Tibial nerve (tissue), 4 donors: ENCODE data around the gene KLHL25. TPM values are rescaled to one million over a fixed set of nuclear protein-coding genes. Genes with fewer than 3 reads are reported as not detected.
A peak's percentile ranks its signal among the peaks of the same experiment; 100 is the strongest.

Source experiments
- DNase-seq, 2 donors: peaks; one replicate each; pipeline ENCODE4 v3.0.0-alpha.2; 2019; ENCODE audit warnings: low spot score in 2 of 2
- H3K27ac ChIP-seq, 4 donors: fragments of 200-600 bp; sonication (generic) in 3 of 4; one replicate each; pipeline ENCODE4 v1.5.1; 2017 to 2019; ENCODE audit warnings: mild to moderate bottlenecking in 1 of 4
- H3K27me3 ChIP-seq, 2 donors: fragments of 200-600 bp; sonication (generic) in 1 of 2; one replicate each; pipeline versions ENCODE4 v1.5.1 to v1.6.0; 2017 to 2019
- H3K36me3 ChIP-seq, 3 donors: fragments of 200-600 bp; sonication (generic); one replicate each; pipeline ENCODE4 v1.5.1; 2018 to 2019
- H3K4me1 ChIP-seq, 4 donors: fragments of 200-600 bp; sonication (generic) in 3 of 4; one replicate each; pipeline ENCODE4 v1.5.1; 2017 to 2019
- H3K4me3 ChIP-seq, 4 donors: fragments of 200-600 bp; sonication (generic) in 3 of 4; one replicate each; pipeline ENCODE4 v1.5.1; 2017 to 2019; ENCODE audit warnings: mild to moderate bottlenecking in 1 of 4, moderate library complexity in 1 of 4
- H3K9me3 ChIP-seq, 4 donors: fragments of 200-600 bp; sonication (generic) in 3 of 4; one replicate each; pipeline ENCODE4 v1.5.1; 2017 to 2019
- CTCF ChIP-seq, 5 experiments: fragments of 200-600 bp in 3 of 5; fragments of 450-650 bp in 2 of 5; sonication (generic) in 3 of 5; IDR thresholded peaks; one replicate each; pipeline ENCODE4 v1.5.1; 2016 to 2019; ENCODE audit warnings: antibody characterized with exemption in 5 of 5, mild to moderate bottlenecking in 3 of 5, moderate library complexity in 2 of 5
- EP300 ChIP-seq, 2 donors: sonication (generic); formaldehyde crosslinking; IDR thresholded peaks; one replicate each; pipeline ENCODE4 v1.6.1; 2017; ENCODE audit warnings: antibody characterized with exemption in 2 of 2, mild to moderate bottlenecking in 1 of 2
- POLR2A ChIP-seq, 2 donors: fragments of 450-650 bp; IDR thresholded peaks; one replicate each; pipeline ENCODE4 v1.6.1; 2017; ENCODE audit warnings: antibody characterized with exemption in 2 of 2, mild to moderate bottlenecking in 2 of 2, moderate library complexity in 2 of 2
- WGBS, 2 donors: methylation state at CpG; one replicate each; pipeline ENCODE4 v1.1.5; 2018; 5-methylcytosine and 5-hydroxymethylcytosine counted together
- total RNA-seq, 4 donors: library from RNA; depleted of rRNA; stranded (reverse); fragments of >200 nt; gene quantifications; one replicate each; pipeline ENCODE4 v1.1.0, GENCODE V29; 2016

Gene KLHL25
- total RNA-seq, 4 donors from 2014 or later: 8.4 to 34.2 (median 12.6) TPM

DNA sequence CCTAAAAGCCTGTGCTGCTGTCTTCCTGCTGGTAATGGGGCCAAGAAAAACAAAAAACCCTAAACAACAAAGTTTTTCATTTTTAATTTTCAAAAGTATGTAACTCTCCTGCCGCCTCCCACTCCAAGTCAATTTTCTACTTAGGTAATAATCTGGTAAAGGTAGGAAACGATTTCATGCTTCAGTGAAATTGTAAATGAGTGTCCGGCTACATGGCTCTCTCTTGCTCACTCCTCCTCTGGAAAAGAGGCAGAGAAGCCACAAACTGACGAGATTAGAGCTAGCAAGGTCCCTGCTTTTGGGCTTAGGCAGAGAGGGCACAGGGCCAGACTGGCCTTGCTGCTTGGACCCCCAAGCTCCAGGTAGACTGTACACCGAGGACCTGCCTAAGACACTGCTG, 23.5 kb downstream of the KLHL25 start:
- DNase-seq: no peak
- peaks cover 0 to 35% (median 19%) of the 10 kb centered on the region in 4 donors for H3K4me1 ChIP-seq
- no peak for TF ChIP-seq CTCF (IDR thresholded peaks at IDR 0.05)
- TF ChIP-seq POLR2A (IDR thresholded peaks at IDR 0.05): no peak
- TF ChIP-seq EP300 (IDR thresholded peaks at IDR 0.05): no peak
- peak overlapping the region in 2 of 4 donors; percentile 77 to 92 for H3K27ac ChIP-seq
- H3K36me3 ChIP-seq: peaks cover 0 to 19% (median 0%) of the 10 kb centered on the region in 3 donors
- WGBS, 2 donors: 51 to 54% methylated on average over 5 of the region's 5 CpGs
- H3K9me3 ChIP-seq: no peaks in the 10 kb centered on the region
- H3K27me3 ChIP-seq: no peaks in the 10 kb centered on the region
- H3K4me3 ChIP-seq: no peak overlapping the region

DNA sequence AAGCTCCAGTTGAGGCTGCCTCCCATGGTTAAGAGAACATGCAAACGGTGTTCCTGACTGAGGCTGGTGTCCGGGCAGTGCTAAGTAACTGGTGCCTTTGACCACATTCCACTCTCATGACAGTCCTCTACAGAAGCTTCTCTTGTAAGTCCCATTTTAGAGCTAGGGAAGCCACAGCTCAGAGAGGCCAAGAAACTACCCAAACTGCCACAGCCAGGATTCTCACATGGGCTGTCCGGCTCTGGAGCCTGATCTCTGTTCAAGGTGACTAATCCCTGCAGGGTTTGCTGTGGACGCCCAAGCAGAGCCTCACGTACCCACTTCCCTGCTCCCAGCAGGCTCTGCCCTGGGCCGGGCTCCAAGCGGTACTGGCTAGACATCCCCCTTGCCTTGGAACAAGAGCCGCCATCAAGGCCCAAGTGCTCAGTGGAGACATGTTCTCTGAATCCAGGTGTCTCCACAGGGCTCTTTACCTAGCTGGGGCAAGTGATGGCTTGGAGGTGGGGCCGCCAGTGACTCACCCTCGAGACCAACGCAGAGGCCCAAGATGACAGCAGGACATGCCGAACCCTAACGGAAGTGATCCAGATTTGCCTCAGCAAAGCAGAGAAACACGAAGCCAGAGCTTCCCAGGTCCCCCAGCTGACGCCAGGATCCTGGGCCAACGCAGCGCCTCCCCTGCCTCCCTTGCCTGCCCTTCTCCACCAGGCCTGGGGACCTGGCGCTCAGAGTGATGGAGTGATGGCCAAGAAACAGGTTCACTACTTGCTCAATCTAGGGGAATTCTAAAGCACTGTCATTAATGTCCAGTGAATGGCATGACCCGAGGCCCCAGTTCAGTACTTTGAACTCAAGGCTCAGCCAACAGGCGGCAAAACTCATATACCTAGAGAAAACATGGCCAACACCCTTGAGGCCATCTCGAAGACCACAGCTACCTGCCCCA, 24.4 kb downstream of the KLHL25 start:
- H3K9me3 ChIP-seq: no peaks in the 10 kb centered on the region
- H3K4me3 ChIP-seq: no peak overlapping the region
- no peak for TF ChIP-seq CTCF (IDR thresholded peaks at IDR 0.05)
- no peak for TF ChIP-seq EP300 (IDR thresholded peaks at IDR 0.05)
- TF ChIP-seq POLR2A (IDR thresholded peaks at IDR 0.05): no peak
- no peak for DNase-seq
- H3K27me3 ChIP-seq: no peaks in the 10 kb centered on the region
- peaks cover 0 to 40% (median 23%) of the 10 kb centered on the region in 4 donors for H3K4me1 ChIP-seq
- H3K36me3 ChIP-seq: peaks cover 0 to 19% (median 0%) of the 10 kb centered on the region in 3 donors
- 85 to 90% methylated on average over 16 to 21 of the region's 21 CpGs for WGBS, 2 donors
- H3K27ac ChIP-seq: peak overlapping the region in 2 of 4 donors; percentile 77 to 92

GRCh38 chr15:85769182-85769900, 25.4 kb downstream of the KLHL25 start:
- Histone ChIP-seq H3K4me1 (peaks cover 0 to 50% (median 27%) of the 10 kb centered on the region in 4 donors), H3K9me3 (no peaks in the 10 kb centered on the region), H3K36me3 (peaks cover 0 to 19% (median 0%) of the 10 kb centered on the region in 3 donors), H3K4me3 (no peak overlapping the region), H3K27ac (no peak overlapping the region), H3K27me3 (no peaks in the 10 kb centered on the region)
- WGBS, 2 donors: 97% methylated on average over 39 to 41 of the region's 42 CpGs
- TF ChIP-seq CTCF (IDR thresholded peaks at IDR 0.05): no peak
- no peak for TF ChIP-seq POLR2A (IDR thresholded peaks at IDR 0.05)
- no peak for TF ChIP-seq EP300 (IDR thresholded peaks at IDR 0.05)
- no peak for DNase-seq

- no peak overlapping the region for H3K27ac ChIP-seq
- H3K27me3 ChIP-seq: no peaks in the 10 kb centered on the region
- H3K9me3 ChIP-seq: no peaks in the 10 kb centered on the region
- WGBS, 2 donors: 97 to 98% methylated on average over 30 to 32 of the region's 32 CpGs
- no peak overlapping the region for H3K4me3 ChIP-seq
- TF ChIP-seq EP300 (IDR thresholded peaks at IDR 0.05) (no peak), POLR2A (IDR thresholded peaks at IDR 0.05) (no peak), CTCF (IDR thresholded peaks at IDR 0.05) (no peak)
- peaks cover 0 to 56% (median 27%) of the 10 kb centered on the region in 4 donors for H3K4me1 ChIP-seq
- no peak for DNase-seq
- H3K36me3 ChIP-seq: peaks cover 0 to 19% (median 0%) of the 10 kb centered on the region in 3 donors
These were observed 26.0 kb downstream of the KLHL25 start for GRCh38 chr15:85768595-85769168.
